ENCODE measurements around the gene C18orf63.
"Not testable (repeated sequence)": the region's sequence is repeated elsewhere in the genome, so short reads cannot be mapped to it uniquely, and the experiment has no call there.

The C18orf63 gene

GRCh38 chr18:74326231-74326630 is 10.6 kb downstream of the C18orf63 start:
- Histone ChIP-seq H3K4me2 (ENCODE audit: low read depth, low read length, poor library complexity, severe bottlenecking) (no peak overlapping the region), H3F3A (ENCODE audit: insufficient read depth) (no peaks in the 10 kb centered on the region), H3K27me3 (ENCODE audit: low read length) (no peaks in the 10 kb centered on the region), H3K9me3 (ENCODE audit: insufficient read depth, low read length) (no peaks in the 10 kb centered on the region), H4K20me1 (ENCODE audit: low read depth, low read length) (no peaks in the 10 kb centered on the region), H3K27ac (ENCODE audit: low read depth, low read length) (no peak overlapping the region), H3K4me3 (ENCODE audit: insufficient read depth, low read length, poor library complexity, severe bottlenecking) (no peak overlapping the region), H3K36me3 (ENCODE audit: low read length) (no peaks in the 10 kb centered on the region), H2AFZ (ENCODE audit: low read depth, low read length, severe bottlenecking) (no peak overlapping the region), H3K79me2 (ENCODE audit: insufficient read depth, low read length) (no peaks in the 10 kb centered on the region), H3K9ac (ENCODE audit: low read length) (no peak overlapping the region), H3K9me2 (replicated peaks; ENCODE audit: insufficient read depth, low read length) (no peaks in the 10 kb centered on the region)
- no peak for TF ChIP-seq EZH2phosphoT487 (conservative IDR thresholded peaks at IDR 0.05; ENCODE audit: low read length)
- no peak for TF ChIP-seq CTCF (IDR thresholded peaks at IDR 0.05; ENCODE audit: insufficient read depth, low read length, poor library complexity, severe bottlenecking)

GRCh38 chr18:74326791-74327190 is 11.2 kb downstream of the C18orf63 start:
- not testable (repeated sequence) for H3K36me3 ChIP-seq (ENCODE audit: low read length); H3K4me2 ChIP-seq (ENCODE audit: low read depth, low read length, poor library complexity, severe bottlenecking); H3K27ac ChIP-seq (ENCODE audit: low read depth, low read length); H3K9me2 ChIP-seq (replicated peaks; ENCODE audit: insufficient read depth, low read length); H3K4me3 ChIP-seq (ENCODE audit: insufficient read depth, low read length, poor library complexity, severe bottlenecking); H3F3A ChIP-seq (ENCODE audit: insufficient read depth); H3K9me3 ChIP-seq (ENCODE audit: insufficient read depth, low read length); H3K9ac ChIP-seq (ENCODE audit: low read length); H4K20me1 ChIP-seq (ENCODE audit: low read depth, low read length); H2AFZ ChIP-seq (ENCODE audit: low read depth, low read length, severe bottlenecking); H3K27me3 ChIP-seq (ENCODE audit: low read length); H3K79me2 ChIP-seq (ENCODE audit: insufficient read depth, low read length)

- no peak overlapping the region for H3K9ac ChIP-seq (ENCODE audit: low read length)
- H2AFZ ChIP-seq (ENCODE audit: low read depth, low read length, severe bottlenecking) = no peak overlapping the region
- H3K79me2 ChIP-seq (ENCODE audit: insufficient read depth, low read length) = no peaks in the 10 kb centered on the region
- H3K36me3 ChIP-seq (ENCODE audit: low read length) = no peaks in the 10 kb centered on the region
- H3K27ac ChIP-seq (ENCODE audit: low read depth, low read length) = no peak overlapping the region
- TF ChIP-seq EZH2phosphoT487 (conservative IDR thresholded peaks at IDR 0.05; ENCODE audit: low read length) (no peak), CTCF (IDR thresholded peaks at IDR 0.05; ENCODE audit: insufficient read depth, low read length, poor library complexity, severe bottlenecking) (no peak)
- no peaks in the 10 kb centered on the region for H3K27me3 ChIP-seq (ENCODE audit: low read length)
- H3K4me2 ChIP-seq (ENCODE audit: low read depth, low read length, poor library complexity, severe bottlenecking) = no peak overlapping the region
- H3F3A ChIP-seq (ENCODE audit: insufficient read depth) = no peaks in the 10 kb centered on the region
- no peaks in the 10 kb centered on the region for H3K9me2 ChIP-seq (replicated peaks; ENCODE audit: insufficient read depth, low read length)
- H3K9me3 ChIP-seq (ENCODE audit: insufficient read depth, low read length) = no peaks in the 10 kb centered on the region
- H3K4me3 ChIP-seq (ENCODE audit: insufficient read depth, low read length, poor library complexity, severe bottlenecking) = no peak overlapping the region
- no peaks in the 10 kb centered on the region for H4K20me1 ChIP-seq (ENCODE audit: low read depth, low read length)
Measured at GRCh38 chr18:74328206-74328605, 12.6 kb downstream of the C18orf63 start.

DNA sequence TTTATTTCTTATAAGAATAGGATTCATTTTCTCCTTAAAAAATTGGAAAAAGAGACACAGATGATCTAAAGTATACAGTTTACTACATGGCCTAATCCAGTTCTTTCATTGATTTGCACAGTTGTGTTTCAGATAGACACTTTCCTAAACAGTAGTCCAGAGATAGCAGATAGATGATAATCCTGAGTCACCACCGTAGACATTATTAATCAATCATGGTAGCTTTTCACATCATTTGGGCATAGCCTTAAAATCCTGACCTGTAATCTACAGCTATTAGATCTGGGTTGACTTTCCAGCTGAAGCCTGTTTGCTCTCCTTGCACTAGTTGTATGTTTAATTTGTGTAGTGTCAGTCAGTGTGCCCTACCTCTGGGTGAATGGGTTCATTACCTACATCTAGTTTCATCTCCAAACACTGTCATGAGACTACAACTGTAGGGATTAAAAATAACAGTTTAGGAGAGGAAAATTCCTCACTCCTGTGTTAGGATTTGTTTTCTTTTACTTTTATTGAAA is 14.1 kb downstream of the C18orf63 start:
- TF ChIP-seq EZH2phosphoT487 (conservative IDR thresholded peaks at IDR 0.05; ENCODE audit: low read length) = no peak
- TF ChIP-seq CTCF (IDR thresholded peaks at IDR 0.05; ENCODE audit: insufficient read depth, low read length, poor library complexity, severe bottlenecking) = no peak
- Histone ChIP-seq H3K79me2 (ENCODE audit: insufficient read depth, low read length) (no peaks in the 10 kb centered on the region), H3K9me2 (replicated peaks; ENCODE audit: insufficient read depth, low read length) (no peaks in the 10 kb centered on the region), H3K27ac (ENCODE audit: low read depth, low read length) (no peak overlapping the region), H3K4me2 (ENCODE audit: low read depth, low read length, poor library complexity, severe bottlenecking) (no peak overlapping the region), H3K36me3 (ENCODE audit: low read length) (no peaks in the 10 kb centered on the region), H2AFZ (ENCODE audit: low read depth, low read length, severe bottlenecking) (no peak overlapping the region), H3K4me3 (ENCODE audit: insufficient read depth, low read length, poor library complexity, severe bottlenecking) (no peak overlapping the region), H3K9me3 (ENCODE audit: insufficient read depth, low read length) (no peaks in the 10 kb centered on the region), H4K20me1 (ENCODE audit: low read depth, low read length) (no peaks in the 10 kb centered on the region), H3K9ac (ENCODE audit: low read length) (no peak overlapping the region), H3F3A (ENCODE audit: insufficient read depth) (no peaks in the 10 kb centered on the region), H3K27me3 (ENCODE audit: low read length) (no peaks in the 10 kb centered on the region)

All from SU-DHL-6 (cell line).